GM20000 (cell line): Measurements from ENCODE around the gene NRG3.
"Not testable (repeated sequence)": the region's sequence is repeated elsewhere in the genome, so short reads cannot be mapped to it uniquely, and the experiment has no call there.

Experiments
- DNase-seq: peaks from one replicate; pipeline ENCODE4 v3.0.0; 2012; ENCODE audit warnings: low spot score
- CTCF ChIP-seq: IDR thresholded peaks from 2 replicates; pipeline ENCODE4 v1.5.1; 2012; ENCODE audit warnings: mild to moderate bottlenecking, control low read depth; ENCODE audit errors: extremely low read depth, missing control alignments

Gene NRG3

DNA sequence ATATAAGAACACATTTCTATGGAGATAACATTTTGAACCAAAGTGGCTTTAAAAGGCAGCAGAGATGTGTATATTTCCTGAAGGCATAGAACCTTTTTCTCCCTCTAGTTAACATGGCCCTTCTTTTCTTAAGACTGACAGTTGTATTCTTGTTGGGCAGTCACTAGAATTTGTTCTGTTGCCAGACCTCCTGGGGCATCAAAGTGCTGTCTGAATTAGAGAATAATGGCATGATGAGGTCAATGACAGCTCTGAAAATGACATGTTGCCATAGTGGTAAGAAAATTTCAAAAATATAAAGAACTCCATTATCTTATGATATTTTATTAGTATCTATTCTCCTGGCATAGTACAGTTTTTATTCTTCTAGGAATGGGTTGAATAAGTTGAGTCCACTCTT lies 446.7 kb downstream of the NRG3 start:
- no peak for DNase-seq
- TF ChIP-seq CTCF: no peak

GRCh38 chr10:82331716-82332115 lies 456.7 kb downstream of the NRG3 start:
- TF ChIP-seq CTCF: no peak
- no peak for DNase-seq

GRCh38 chr10:82335831-82336230 lies 460.8 kb downstream of the NRG3 start:
- no peak for DNase-seq
- no peak for TF ChIP-seq CTCF

GRCh38 chr10:82340166-82340565 lies 465.2 kb downstream of the NRG3 start:
- TF ChIP-seq CTCF: no peak
- DNase-seq: no peak

DNA sequence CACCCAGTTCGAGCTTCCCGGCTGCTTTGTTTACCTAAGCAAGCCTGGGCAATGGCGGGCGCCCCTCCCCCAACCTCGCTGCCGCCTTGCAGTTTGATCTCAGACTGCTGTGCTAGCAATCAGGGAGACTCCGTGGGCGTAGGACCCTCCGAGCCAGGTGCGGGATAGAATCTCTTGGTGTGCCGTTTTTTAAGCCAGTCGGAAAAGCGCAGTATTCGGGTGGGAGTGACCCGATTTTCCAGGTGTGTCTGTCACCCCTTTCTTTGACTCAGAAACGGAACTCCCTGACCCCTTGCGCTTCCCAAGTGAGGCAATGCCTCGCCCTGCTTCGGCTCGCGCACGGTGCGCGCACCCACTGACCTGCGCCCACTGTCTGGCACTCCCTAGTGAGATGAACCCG lies 474.6 kb downstream of the NRG3 start:
- not testable (repeated sequence) for DNase-seq

DNA sequence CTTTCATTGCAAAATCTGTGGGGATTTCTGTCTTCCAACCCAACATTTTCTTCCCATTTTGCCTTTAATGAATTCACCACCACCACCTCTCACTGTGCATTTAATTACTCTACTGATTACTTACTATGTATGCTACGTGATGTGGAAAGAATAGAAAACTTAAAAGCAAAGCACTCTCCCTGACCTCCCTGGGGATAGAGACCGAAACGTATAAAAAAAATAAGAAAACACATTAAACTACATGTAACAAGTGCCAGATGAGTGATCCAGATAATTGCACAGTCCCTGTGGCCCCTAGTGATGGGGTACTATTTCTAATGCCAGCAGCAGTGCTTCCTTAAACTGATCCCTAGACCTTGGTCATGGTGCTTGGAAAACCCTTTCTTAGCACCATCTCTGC lies 478.4 kb downstream of the NRG3 start:
- no peak for TF ChIP-seq CTCF
- DNase-seq: no peak

DNA sequence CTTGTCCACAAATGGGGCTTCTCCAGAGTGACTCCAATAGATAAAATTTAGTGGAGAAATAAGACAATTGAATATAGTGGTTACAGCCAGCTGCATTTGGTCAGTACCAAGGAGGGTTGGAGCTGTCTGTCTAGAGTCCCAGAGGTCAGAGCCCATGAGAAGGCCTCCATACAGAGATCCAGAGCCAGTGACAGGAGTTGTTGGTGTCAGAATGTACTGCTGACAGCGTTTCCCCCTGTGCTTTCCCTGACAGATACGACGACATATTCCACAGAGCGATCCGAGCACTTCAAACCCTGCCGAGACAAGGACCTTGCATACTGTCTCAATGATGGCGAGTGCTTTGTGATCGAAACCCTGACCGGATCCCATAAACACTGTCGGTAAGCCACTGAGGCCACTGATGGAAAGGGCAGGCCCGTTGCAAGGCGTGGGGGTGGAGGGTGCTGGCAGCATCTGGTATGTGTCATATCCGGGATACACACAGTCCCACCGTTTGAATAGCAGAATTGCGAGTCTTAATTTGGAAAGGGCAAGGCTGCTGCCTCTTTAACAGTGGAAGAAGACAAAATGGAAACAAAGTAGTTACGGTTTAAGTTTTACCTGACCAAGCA lies 483.6 kb downstream of the NRG3 start:
- TF ChIP-seq CTCF: no peak
- DNase-seq: no peak

- no peak for TF ChIP-seq CTCF
- no peak for DNase-seq
These were observed 486.3 kb downstream of the NRG3 start for GRCh38 chr10:82361256-82361655.
